Body of pancreas (tissue), 4 donors: ENCODE measurements around the gene MED22.

Experiments
- POLR2A ChIP-seq, 3 donors: fragments of 450-650 bp; IDR thresholded peaks; one replicate each; pipeline ENCODE4 v1.6.1; 2016; ENCODE audit warnings: antibody characterized with exemption in 3 of 3, mild to moderate bottlenecking in 2 of 3
- TF ChIP-seq, protein P1 (sequence below), 7 experiments: fragments of 450-650 bp in 4 of 7; fragments of 200-600 bp in 3 of 7; sonication (generic) in 3 of 7; IDR thresholded peaks; one replicate each; pipeline ENCODE4 v1.5.1; 2016 to 2019; ENCODE audit warnings: antibody characterized with exemption in 7 of 7

DNA sequence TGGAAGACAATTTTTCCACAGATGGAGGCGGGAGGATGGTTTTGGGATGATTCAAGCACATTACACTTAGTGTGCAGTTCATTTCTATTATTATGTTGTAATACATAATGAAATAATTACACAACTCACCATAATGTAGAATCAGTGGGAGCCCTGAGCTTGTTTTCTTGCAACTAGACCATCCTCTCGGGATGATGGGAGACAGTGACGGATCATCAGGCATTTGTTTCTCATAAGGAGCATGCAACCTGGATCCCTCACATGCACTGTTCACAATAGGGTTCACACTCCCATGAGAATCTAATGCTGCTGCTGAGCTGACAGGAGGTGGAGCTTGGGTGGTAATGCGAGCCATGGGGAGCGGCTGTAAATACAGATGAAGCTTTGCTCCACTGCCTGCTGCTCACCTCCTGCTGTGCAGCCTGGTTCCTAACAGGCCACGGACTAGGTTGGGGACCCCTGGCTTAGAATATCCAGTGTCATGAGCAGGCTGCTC, 29.8 kb upstream of the MED22 start:
- TF ChIP-seq, protein P1, sequence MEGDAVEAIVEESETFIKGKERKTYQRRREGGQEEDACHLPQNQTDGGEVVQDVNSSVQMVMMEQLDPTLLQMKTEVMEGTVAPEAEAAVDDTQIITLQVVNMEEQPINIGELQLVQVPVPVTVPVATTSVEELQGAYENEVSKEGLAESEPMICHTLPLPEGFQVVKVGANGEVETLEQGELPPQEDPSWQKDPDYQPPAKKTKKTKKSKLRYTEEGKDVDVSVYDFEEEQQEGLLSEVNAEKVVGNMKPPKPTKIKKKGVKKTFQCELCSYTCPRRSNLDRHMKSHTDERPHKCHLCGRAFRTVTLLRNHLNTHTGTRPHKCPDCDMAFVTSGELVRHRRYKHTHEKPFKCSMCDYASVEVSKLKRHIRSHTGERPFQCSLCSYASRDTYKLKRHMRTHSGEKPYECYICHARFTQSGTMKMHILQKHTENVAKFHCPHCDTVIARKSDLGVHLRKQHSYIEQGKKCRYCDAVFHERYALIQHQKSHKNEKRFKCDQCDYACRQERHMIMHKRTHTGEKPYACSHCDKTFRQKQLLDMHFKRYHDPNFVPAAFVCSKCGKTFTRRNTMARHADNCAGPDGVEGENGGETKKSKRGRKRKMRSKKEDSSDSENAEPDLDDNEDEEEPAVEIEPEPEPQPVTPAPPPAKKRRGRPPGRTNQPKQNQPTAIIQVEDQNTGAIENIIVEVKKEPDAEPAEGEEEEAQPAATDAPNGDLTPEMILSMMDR (IDR thresholded peaks at IDR 0.05) = no peak
- no peak for TF ChIP-seq POLR2A (IDR thresholded peaks at IDR 0.05)
